Fibroblast of peridontal ligament (primary cell): Measurements from ENCODE around the gene RBMS1.
A peak's percentile ranks its signal among the peaks of the same experiment; 100 is the strongest.

Experiments used
- DNase-seq: peaks from one replicate; pipeline ENCODE4 v3.0.0-alpha.2; 2010; ENCODE audit errors: extremely low read depth

The RBMS1 gene

DNA sequence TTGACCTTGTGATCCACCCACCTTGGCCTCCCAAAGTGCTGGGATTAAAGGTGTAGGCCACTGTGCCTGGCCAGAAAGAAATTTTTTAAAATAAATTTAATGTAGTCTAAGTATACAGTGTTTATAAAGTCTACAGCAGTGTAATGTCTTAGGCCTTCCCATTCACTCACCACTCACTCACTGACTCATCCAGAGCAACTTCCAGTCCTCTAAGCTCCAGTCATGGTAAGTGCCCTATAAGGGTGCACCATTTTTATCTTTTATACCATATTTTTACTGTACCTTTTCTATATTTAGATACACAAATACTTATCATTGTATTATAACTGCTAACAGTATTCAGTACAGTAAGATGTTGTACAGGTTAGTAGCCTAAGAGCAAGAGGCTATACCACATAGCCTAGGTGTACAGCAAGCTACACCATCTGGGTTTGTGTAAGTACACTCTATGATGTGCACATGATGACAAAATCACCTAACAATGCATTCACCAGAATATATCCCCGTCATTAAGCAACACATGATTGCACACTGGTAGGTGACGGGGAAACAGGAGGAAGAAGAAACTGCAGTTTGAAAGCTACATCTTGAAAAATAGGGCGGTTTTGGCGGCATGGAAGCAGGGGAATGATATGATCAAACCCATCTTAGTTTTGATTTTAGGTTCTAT is 188.4 kb downstream of the RBMS1 start:
- DNase-seq, result peak; percentile 62

DNA sequence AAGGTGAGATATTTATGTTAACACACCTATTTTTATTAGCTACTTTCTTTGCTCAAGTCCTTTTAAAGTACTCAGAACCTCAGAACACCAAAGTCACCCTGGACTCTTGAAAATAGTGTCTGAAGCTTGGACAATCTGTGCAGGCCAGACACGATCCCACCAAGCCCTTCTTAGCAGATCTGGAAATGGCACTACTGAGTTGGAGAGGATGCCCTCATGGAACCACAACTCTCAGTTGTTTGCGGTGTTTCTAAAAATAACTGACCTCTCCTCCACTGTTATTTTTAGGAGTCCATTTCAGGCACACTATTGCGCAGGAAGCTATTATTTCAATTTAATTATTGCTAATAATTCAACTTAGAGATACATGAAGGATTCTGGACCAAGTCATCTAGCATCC is 190.1 kb downstream of the RBMS1 start:
- no peak for DNase-seq

DNA sequence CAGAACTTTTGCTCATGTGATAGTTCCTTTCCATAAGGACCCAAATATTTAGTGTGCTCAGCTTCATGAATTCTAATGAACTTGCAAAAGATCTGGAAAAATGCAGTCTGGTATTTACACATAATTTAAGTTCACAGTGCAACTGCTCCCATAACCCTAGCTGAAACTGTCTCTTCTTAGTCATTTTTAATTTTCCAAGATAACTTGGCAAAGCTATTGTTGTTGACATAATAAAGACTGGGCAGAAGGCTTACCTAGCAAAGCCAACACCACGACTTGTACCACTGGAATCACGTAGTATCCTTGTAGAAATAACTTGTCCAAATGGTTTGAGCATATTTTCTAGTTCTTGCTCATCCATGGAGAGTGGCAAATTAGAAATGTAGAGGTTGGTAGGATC is 190.5 kb downstream of the RBMS1 start:
- DNase-seq, result no peak

DNA sequence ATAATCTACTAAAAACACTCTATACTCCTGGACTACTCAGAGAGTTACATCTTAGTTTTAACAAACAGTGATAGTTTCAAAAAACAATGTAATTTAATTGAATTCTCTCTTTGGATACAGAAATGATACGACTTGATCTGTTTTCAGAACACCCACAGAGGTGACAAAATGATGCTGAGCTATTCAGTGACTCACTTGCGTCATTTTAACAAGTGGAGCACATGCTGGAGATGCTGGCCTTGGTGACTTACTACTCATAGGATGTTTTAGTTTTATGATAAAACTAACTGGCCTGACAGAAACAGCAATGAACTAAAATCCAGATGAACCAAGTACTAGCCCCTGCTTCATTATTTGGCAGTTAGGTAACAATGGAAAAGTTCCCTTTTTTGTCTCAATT is 192.2 kb downstream of the RBMS1 start:
- no peak for DNase-seq

DNA sequence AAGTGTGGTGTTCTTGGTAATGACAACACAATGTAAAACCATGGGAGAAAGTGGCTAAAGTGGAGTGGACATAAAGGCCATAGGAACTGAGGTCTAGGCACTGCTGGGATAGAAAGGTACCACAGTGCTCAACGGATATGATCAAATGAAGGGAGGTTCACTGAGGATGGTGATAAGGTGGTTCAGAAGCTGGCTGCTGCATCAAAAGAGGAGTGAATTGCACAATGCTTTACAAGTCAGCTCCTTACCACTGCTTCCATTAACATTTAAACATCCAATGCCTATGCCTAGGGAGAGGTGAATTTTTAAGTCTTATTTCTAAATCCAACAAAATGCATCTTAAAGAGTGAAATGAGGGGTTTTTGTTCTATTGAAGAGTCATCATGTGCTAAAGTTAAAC is 193.4 kb downstream of the RBMS1 start:
- DNase-seq, result no peak

DNA sequence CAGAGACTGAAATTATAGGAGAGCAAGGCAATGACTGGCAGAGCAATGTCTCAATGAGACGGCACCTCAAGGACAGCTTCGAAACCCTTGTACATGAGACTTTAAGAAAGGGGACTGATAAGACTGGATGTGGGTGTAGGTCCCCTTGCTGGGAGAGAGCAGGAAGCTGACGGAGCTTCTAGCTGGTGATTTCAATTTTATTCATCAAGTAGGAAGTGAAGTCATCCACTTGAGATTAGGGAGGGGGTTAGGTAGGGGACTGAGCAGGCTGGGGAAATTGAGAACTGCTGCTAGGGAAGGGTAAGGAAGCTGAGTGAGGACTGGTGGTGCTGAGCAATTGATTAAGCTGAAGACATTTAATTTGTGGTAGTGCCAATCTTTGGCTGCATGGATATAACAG is 194.1 kb downstream of the RBMS1 start:
- DNase-seq, result no peak

DNA sequence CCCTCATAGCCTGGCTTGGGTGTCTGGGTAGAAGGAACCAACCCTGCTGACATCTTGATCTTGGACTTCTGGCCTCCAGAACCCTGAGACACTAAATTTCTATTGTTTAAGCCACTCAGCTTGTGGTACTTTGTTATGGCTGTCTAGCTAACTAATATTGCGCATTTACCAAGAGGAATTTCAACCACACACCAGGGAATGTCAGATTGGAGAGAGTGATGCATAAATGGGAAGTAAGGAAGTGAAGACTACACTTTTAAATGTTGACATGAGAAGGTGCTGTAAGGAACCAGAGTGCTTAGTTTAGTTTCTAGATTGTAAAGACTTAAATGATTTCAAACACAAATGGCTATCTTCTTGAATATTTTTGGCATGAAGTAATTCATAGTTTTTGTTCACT is 194.6 kb downstream of the RBMS1 start:
- DNase-seq, result no peak

DNA sequence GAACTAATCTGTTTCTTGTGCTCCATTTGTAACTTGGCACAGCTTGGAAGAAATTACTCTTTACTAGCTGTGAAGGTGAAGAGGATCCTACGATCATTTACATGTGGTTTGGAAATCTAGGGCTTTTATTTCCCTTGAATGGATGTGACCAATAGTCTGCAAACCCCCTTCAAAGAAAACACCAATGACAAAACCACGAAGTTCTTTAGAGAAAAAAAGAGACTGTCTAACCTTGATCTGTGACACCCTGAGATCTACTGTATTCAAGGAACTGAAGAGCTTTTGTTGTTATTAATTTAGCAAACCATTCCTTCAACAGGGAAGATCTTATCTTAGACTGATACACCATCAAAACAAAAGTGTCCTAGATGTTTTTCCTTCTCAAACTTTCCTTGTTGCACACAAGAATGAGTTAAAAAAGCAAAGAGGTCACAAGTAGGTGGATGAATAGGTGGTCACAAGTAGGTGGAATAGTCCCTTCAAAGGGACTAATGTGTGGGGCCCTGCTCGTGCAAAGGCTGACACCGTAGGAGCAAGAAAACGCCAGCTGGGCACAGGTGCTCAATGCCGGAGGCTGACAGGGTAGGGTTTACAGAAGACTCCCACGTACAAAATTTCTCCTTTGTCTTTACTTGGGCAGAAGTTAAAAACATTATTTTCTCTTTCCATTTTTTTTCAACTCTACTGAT is 197.9 kb downstream of the RBMS1 start:
- no peak for DNase-seq

DNA sequence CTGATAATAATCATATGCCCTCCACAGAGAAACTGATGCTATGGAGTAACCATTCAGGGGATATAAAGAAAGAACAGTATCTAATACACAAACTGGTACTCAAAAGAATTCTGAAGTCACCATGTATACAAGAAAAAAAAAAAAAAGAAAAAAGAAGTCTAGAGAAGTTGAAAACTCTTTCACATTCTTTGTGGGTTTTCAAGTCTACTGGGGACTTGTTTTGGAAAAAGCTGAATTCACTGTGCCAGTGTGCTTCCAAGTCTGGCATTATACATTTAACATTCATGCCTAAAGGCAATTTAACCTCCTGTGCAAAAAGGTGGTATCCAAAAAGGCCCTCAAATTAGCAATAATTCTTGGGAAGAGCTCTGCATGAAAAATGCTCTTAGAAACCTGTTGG is 198.7 kb downstream of the RBMS1 start:
- DNase-seq, result peak; percentile 62

DNA sequence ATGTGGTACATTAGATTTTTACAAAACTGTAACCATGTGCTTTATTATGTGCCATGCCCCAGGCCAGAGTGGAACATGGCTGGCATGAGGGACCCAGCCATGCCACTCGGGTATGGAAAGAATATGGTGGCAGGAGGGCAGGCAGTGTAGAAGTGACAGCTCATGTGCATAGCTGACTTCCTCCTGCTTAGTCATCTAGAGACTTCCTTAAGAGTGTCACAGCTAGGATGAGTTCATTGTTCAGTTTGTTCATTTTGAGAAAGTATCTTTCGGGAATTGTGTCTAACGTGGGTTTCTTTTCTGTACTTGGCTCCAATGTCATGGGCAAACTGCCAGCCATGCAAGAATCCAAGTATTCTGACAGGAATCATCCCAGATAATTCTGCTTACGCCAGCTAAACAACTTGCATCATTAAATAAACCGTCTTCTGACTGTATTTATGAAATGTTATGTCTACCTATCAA is 199.2 kb downstream of the RBMS1 start:
- DNase-seq, result peak; percentile 89

DNA sequence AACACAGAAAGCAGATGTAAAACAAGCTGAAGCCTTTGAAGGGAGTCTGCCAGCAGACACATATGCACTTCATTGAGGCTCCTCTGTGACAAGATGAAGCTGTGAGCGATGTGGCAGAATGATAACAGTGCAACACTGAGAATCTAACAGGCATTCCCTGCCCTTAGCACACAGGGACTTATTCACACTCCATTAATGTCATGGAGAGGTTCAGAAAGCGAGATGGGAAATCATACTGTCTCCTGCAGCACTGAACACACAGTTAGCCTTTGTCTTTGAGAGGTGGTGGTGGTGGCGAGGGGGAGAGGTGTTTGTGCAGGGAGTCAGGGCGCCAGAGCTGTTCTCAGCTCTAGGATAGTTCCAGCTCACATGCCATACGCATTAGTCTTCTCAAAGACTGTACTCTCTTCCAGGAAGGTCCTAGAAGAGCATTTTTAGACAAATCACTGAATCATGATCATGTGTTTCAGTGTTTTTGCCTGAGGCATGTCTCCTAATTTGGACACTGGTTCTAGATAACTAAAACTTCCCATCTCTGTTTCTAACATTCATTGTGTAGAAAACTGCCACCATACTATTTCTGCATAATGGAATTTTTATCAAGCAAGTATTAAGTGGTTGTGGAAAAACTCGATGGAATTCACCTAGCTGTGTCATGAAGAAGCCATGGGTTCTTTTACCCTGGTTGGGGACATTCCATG is 200.1 kb downstream of the RBMS1 start:
- peak; percentile 69 for DNase-seq

DNA sequence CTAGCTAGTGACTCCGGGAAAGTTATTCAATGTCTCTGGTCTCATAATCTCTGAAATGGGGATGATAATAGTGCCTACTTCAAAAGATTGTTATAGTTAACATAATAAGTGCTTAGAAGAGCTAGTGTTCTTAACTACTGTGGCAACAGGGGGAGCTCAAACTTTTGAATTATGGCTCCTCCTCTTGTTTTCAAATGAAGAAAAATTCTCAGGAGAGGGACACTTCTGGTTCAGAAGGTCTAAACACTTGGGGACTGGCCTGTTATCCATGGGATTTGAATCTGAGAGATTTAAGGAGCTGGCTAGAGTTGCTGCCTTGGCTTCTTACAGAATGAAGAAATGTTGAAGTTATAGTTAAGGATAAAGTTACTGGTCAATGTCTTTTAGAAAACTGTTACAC is 201.4 kb downstream of the RBMS1 start:
- DNase-seq, result peak; percentile 52

DNA sequence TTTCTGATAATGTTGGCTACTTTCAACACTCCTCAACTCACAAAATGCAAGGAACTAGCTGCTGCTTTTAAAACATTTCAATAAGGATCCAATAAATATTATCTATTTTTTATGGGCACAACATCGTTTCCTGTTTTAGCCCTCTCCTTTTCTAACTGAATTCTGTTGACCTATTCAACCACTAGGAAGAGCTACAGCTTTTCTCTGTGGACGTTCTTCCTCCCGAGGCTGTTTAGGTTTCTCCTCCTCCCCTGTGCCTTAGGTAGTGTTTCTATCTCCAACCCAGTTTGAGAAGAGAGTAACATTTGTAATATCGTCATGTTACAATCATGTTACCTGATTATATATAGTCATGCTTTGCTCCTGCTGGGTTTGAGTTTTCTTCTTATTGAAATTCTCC is 202.2 kb downstream of the RBMS1 start:
- no peak for DNase-seq

DNA sequence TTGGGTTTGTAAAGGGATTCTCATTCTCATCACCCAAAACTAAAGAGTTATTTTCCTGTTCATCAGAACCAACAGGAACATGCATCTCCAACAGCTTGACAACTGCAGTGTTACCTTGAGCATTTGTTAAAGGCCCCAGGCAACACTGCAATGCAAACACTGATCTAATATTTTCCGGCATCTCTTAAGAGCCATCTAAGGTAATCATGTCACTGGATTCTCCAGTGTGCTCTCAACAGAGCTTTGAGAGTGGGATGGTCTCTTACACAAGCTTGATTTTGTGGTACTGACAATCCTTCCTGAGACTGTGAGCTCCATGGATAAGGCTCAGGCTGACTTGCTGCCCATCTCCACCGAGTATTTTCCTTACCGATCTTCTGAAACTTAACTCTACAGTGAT is 203.0 kb downstream of the RBMS1 start:
- DNase-seq, result no peak

DNA sequence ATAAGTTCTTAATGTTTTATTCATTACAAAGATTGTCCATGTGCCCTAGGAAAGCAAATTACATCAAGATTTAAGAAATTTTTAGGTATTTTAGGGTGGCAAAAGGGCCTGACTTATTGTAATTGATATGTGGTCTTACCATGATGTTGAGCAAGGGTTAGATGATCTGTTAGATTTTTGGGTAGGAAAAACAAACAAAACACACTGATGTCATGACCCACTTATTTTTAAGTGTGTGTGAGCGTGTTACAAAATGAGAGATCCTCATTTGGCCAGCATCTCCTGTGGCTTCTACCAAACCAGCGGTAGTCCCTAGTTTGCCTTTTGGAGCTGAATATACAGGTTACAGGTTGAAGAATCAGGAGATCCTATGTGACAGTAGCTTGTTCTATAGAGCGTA is 203.8 kb downstream of the RBMS1 start:
- DNase-seq, result peak; percentile 66

DNA sequence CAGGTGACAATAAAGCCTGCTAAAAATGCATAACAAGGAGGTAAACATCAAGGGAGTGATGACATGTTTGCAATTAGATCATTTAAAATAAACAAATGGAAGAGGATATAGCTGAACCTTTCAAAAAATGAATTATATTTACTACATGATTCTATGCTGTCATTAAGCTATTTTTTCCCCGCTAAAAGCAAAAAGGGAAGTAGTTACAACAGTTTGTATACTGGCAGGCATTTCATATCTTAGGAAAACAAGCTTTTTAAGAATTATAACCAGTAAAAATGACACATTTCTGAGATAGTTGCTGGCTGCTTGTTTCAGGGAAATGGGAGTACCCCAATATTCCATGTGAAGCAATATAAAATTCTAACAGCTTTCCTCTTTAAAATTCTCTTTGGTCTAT is 204.5 kb downstream of the RBMS1 start:
- DNase-seq, result no peak

DNA sequence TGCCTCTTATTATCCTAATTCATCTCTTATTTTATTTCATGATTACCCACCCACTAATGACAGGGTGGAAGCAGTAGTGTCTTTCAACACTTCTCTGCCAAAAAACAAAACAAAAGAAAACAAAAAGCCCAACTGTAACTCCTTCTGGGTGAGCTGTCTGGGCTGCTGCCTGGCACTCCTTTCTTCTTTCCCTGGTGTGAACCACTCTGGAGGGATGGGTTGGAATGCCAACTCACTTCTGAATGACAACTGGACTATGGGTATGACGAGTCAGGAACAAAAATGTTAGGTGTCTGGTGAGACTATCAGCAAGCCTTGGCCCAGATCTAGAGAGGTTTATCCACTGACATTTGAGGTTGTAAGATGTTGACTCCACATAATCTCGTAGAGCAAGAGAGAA is 205.3 kb downstream of the RBMS1 start:
- no peak for DNase-seq

DNA sequence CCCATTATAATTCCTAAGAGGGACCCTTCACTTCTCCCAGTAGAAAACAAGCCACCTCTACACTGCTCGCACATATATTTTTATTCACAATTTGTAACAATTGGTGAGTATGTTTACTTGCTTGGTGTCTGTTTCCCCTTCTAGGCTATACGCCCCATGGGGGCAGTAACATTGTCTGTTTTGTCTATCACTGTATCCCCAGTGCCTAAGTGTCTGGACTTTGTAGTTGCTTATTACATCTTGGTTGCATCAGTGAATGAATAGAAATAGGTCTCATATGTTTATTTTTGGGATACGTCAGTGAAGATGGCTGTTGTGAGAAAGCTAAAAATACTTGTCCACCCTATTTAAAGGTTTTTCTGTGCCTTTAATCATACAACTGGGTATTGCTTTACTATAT is 206.1 kb downstream of the RBMS1 start:
- no peak for DNase-seq

DNA sequence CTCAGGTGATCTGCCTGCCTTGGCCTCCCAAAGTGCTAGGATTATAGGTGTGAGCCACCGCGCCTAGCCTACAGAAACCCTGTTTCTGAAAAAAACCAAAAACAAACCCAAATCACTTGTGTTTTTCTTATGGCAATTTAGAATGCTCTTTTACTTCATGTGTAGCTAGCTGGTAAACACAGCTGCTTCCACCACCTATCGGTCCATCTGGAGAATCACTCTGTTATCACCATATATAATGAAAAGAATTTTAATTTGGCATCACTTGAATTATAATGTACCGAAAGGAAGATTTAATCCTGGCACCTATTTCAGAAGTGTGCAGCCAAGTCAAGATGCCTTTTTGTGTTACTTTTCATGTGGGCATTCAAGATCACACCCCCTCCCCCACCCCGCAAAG is 207.1 kb downstream of the RBMS1 start:
- no peak for DNase-seq

DNA sequence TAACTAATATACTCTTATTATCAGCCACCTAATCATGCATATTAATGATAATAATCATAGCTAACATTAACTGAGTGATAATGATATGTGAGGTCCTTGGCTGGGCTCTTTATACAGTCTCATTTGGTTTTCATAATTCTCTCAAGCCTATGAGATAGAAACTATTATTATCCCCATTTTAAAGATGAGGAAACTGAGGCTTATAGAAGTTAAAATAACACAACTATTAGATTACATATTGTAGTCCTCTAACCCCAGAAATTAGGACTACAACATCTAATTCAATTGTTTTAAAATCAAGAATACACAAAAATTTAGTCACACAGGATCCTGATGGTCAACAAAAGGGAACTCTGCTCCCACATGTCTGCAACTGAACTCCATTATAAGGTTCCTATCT is 209.9 kb downstream of the RBMS1 start:
- DNase-seq, result no peak

DNA sequence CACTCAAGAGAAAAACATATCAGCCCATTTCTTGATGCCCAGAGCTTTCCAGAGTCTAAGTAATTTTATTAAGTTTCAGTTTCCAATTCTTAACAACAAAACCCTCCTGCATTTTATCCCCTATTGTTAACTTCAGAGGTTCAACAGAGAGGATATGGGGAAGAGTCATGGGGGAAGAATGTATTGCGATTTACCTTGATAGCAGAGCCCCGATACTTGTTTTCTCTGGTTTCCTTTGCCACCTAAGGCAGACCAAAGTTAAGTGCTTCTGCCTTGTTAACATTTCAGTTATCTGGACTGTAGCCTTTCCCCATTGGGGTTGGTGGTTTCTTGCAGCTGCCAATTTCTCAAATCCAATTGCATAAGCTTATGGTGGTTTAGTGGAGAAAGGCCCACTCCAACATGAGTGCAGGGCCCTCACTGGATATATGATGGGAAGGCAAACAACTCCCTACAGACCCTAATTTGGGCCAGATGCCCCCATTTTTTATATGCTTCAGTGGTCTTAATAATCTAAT is 211.5 kb downstream of the RBMS1 start:
- peak; percentile 86 for DNase-seq

DNA sequence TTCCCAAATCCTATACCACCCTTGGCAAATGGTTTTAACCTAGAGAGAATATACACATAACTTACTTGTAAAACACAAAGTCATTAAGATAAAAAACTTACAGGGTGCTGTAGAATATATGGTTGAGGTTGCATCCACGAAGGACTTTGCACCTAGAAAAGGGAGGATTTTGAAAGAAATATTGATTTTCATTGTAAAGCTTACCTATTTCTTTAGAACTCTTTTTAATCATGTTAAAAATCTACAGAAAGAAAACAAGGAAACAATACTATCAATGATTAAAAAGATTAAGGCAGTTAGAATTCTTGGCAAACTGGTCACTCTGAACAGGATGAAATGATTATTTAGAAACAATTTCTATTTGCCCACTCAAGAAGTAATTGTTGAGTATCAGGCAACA is 212.4 kb downstream of the RBMS1 start:
- no peak for DNase-seq
